CD4-positive, alpha-beta T cell treated with Interleukin-1 beta for 1 hour (primary cell): ENCODE results near the gene DPM3.
"Not testable (repeated sequence)": the region's sequence is repeated elsewhere in the genome, so short reads cannot be mapped to it uniquely, and the experiment has no call there.

Experiments used
- DNase-seq, 2 donors: peaks; one replicate each; pipeline ENCODE4 v3.0.0-alpha.2; 2020 to 2022

Gene DPM3

GRCh38 chr1:155139895-155140629, at the start of gene DPM3:
Gene DPM3, minus strand, starts transcription at chr1:155140531. Its CDS starts 291 bp downstream, at chr1:155140240.
- peak; percentile 88 to 89 for DNase-seq

GRCh38 chr1:155189926-155190325, 49.6 kb upstream of the DPM3 start:
- DNase-seq = not testable (repeated sequence)

- no peak for DNase-seq
Observed at GRCh38 chr1:155188268-155188667, 47.9 kb upstream of the DPM3 start.

GRCh38 chr1:155187456-155187891, 47.1 kb upstream of the DPM3 start:
- DNase-seq = no peak

- DNase-seq = no peak
Observed at GRCh38 chr1:155186794-155187455, 46.6 kb upstream of the DPM3 start.

GRCh38 chr1:155186067-155186793, 45.9 kb upstream of the DPM3 start:
- DNase-seq = no peak

GRCh38 chr1:155185783-155186066, 45.4 kb upstream of the DPM3 start:
- no peak for DNase-seq

GRCh38 chr1:155184835-155185782, 44.8 kb upstream of the DPM3 start:
- DNase-seq = peak in 1 of 2 donors; percentile 67

- DNase-seq = no peak
Observed at GRCh38 chr1:155184351-155184811, 44.0 kb upstream of the DPM3 start.

- no peak for DNase-seq
Observed at GRCh38 chr1:155183775-155184221, 43.5 kb upstream of the DPM3 start.

- DNase-seq = no peak
Observed at GRCh38 chr1:155182052-155182550, 41.8 kb upstream of the DPM3 start.

GRCh38 chr1:155181371-155182051, 41.2 kb upstream of the DPM3 start:
- no peak for DNase-seq

GRCh38 chr1:155179112-155180031, 39.0 kb upstream of the DPM3 start:
- no peak for DNase-seq

GRCh38 chr1:155178441-155179111, 38.2 kb upstream of the DPM3 start:
- peak in 1 of 2 donors; percentile 38 for DNase-seq

- DNase-seq = no peak
Observed at GRCh38 chr1:155177918-155178281, 37.6 kb upstream of the DPM3 start.

- no peak for DNase-seq
Observed at GRCh38 chr1:155177192-155177917, 37.0 kb upstream of the DPM3 start.

GRCh38 chr1:155176544-155177071, 36.3 kb upstream of the DPM3 start:
- peak; percentile 79 to 84 for DNase-seq

- no peak for DNase-seq
Observed at GRCh38 chr1:155175927-155176371, 35.6 kb upstream of the DPM3 start.
